Body of pancreas (tissue), 4 donors: ENCODE data around the gene IQCE.

Source experiments
- POLR2A ChIP-seq, 3 donors: fragments of 450-650 bp; IDR thresholded peaks; one replicate each; pipeline ENCODE4 v1.6.1; 2016; ENCODE audit warnings: antibody characterized with exemption in 3 of 3, mild to moderate bottlenecking in 2 of 3
- TF ChIP-seq, protein P1 (sequence below), 7 experiments: fragments of 450-650 bp in 4 of 7; fragments of 200-600 bp in 3 of 7; sonication (generic) in 3 of 7; IDR thresholded peaks; one replicate each; pipeline ENCODE4 v1.5.1; 2016 to 2019; ENCODE audit warnings: antibody characterized with exemption in 7 of 7

DNA sequence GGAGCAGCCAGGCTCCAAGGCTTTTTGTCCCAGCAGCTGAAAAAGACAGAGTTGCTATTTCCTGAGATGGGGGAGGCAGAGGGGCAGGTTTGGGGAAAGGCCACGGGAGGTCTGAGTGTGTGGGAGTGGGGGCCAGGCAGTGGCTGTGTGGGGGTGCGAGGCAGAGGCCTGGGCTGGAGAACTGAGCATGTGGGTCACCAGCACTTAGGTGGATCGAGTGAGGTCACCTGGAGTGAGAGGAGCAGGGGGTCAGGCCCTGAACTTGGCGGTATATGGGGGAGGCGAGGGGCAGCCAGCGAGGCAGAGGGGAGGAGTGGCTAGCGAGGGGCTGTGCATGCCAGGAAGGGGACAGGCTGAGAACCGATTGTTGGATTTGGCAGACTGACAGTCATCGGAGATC lies 28.4 kb downstream of the IQCE start:
- no peak for TF ChIP-seq POLR2A (IDR thresholded peaks at IDR 0.05)
- TF ChIP-seq, protein P1, sequence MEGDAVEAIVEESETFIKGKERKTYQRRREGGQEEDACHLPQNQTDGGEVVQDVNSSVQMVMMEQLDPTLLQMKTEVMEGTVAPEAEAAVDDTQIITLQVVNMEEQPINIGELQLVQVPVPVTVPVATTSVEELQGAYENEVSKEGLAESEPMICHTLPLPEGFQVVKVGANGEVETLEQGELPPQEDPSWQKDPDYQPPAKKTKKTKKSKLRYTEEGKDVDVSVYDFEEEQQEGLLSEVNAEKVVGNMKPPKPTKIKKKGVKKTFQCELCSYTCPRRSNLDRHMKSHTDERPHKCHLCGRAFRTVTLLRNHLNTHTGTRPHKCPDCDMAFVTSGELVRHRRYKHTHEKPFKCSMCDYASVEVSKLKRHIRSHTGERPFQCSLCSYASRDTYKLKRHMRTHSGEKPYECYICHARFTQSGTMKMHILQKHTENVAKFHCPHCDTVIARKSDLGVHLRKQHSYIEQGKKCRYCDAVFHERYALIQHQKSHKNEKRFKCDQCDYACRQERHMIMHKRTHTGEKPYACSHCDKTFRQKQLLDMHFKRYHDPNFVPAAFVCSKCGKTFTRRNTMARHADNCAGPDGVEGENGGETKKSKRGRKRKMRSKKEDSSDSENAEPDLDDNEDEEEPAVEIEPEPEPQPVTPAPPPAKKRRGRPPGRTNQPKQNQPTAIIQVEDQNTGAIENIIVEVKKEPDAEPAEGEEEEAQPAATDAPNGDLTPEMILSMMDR (IDR thresholded peaks at IDR 0.05) = no peak
